Breast epithelium (tissue), 3 donors: Measurements from ENCODE around the gene EFNB1.
"Not testable (repeated sequence)": the region's sequence is repeated elsewhere in the genome, so short reads cannot be mapped to it uniquely, and the experiment has no call there.

Experiments
- POLR2A ChIP-seq: fragments of 450-650 bp; IDR thresholded peaks from one replicate; pipeline ENCODE4 v1.6.1; 2016; ENCODE audit warnings: antibody characterized with exemption, mild to moderate bottlenecking, moderate library complexity
- POLR2AphosphoS5 ChIP-seq, 3 donors: sonication (generic); formaldehyde crosslinking; IDR thresholded peaks; one replicate each; pipeline ENCODE4 v1.6.1; 2017; ENCODE audit warnings: antibody characterized with exemption in 3 of 3
- TF ChIP-seq, protein P1 (sequence below), 3 donors: fragments of 450-650 bp; IDR thresholded peaks; one replicate each; pipeline ENCODE4 v1.5.1; 2016 to 2017; ENCODE audit warnings: antibody characterized with exemption in 3 of 3, mild to moderate bottlenecking in 3 of 3, moderate library complexity in 3 of 3

- TF ChIP-seq, protein P1, sequence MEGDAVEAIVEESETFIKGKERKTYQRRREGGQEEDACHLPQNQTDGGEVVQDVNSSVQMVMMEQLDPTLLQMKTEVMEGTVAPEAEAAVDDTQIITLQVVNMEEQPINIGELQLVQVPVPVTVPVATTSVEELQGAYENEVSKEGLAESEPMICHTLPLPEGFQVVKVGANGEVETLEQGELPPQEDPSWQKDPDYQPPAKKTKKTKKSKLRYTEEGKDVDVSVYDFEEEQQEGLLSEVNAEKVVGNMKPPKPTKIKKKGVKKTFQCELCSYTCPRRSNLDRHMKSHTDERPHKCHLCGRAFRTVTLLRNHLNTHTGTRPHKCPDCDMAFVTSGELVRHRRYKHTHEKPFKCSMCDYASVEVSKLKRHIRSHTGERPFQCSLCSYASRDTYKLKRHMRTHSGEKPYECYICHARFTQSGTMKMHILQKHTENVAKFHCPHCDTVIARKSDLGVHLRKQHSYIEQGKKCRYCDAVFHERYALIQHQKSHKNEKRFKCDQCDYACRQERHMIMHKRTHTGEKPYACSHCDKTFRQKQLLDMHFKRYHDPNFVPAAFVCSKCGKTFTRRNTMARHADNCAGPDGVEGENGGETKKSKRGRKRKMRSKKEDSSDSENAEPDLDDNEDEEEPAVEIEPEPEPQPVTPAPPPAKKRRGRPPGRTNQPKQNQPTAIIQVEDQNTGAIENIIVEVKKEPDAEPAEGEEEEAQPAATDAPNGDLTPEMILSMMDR (IDR thresholded peaks at IDR 0.05), result not testable (repeated sequence)
- not testable (repeated sequence) for TF ChIP-seq POLR2A; POLR2AphosphoS5 (IDR thresholded peaks at IDR 0.05)
Observed at GRCh38 chrX:68786581-68786980, 42.2 kb upstream of the EFNB1 start.
